HFFc6 (cell line): ENCODE data around the gene MEDAG. TPM values are rescaled to one million over a fixed set of nuclear protein-coding genes. Genes with fewer than 3 reads are reported as not detected.

Experiments used
- DNase-seq: peaks from one replicate; pipeline ENCODE4 v3.0.0-alpha.2; 2018
- H3K27ac Mint-ChIP-seq: 2 replicates; pipeline ENCODE4 v1.8.0; 2020; ENCODE audit warnings: mild to moderate bottlenecking, mixed read lengths
- H3K27me3 Mint-ChIP-seq: 2 replicates; pipeline ENCODE4 v1.8.0; 2021; ENCODE audit warnings: mild to moderate bottlenecking, moderate library complexity, mixed read lengths; ENCODE audit not compliant: insufficient read depth
- H3K36me3 Mint-ChIP-seq: 2 replicates; pipeline ENCODE4 v1.8.0; 2021; ENCODE audit warnings: low read depth, mixed read lengths
- H3K4me1 Mint-ChIP-seq: 2 replicates; pipeline ENCODE4 v1.8.0; 2020; ENCODE audit warnings: low read depth, mixed read lengths
- H3K4me3 Mint-ChIP-seq: 2 replicates; pipeline ENCODE4 v1.8.0; 2020; ENCODE audit warnings: mild to moderate bottlenecking, moderate library complexity, mixed read lengths
- H3K9me3 Mint-ChIP-seq: 2 replicates; pipeline ENCODE4 v1.8.0; 2020; ENCODE audit warnings: mild to moderate bottlenecking, mixed read lengths
- total RNA-seq, 6 experiments: library from RNA; stranded (reverse); fragmentation: NEBNext Ultra II Directional; extraction: Animal tissue kit (Norgen Biotek cat#: 25700); gene quantifications; 2 replicates in 1 of 6; 3 replicates in 5 of 6; pipeline ENCODE4 v1.2.3, GENCODE V29; 2021
- TF ChIP-seq, protein P1 (sequence below): fragments of 200-600 bp; sonication (generic); IDR thresholded peaks from 2 replicates; pipeline ENCODE4 v1.5.0; 2021; ENCODE audit warnings: antibody characterized with exemption, mild to moderate bottlenecking

MEDAG gene
- total RNA-seq, 6 experiments from 2014 or later, result 0.11 to 0.40 (median 0.33) TPM; not detected in 3

GRCh38 chr13:30870049-30870884 is 35.8 kb upstream of the MEDAG start:
- Mint-ChIP-seq H3K27me3 (no peaks in the 10 kb centered on the region; the same call in 1 of the 2 replicates), H3K27ac (peak overlapping the region; percentile 100), H3K9me3 (no peaks in the 10 kb centered on the region), H3K4me1 (peaks cover 85% of the 10 kb centered on the region), H3K36me3 (peaks cover 5% of the 10 kb centered on the region), H3K4me3 (peak overlapping the region; percentile 78)
- TF ChIP-seq, protein P1, sequence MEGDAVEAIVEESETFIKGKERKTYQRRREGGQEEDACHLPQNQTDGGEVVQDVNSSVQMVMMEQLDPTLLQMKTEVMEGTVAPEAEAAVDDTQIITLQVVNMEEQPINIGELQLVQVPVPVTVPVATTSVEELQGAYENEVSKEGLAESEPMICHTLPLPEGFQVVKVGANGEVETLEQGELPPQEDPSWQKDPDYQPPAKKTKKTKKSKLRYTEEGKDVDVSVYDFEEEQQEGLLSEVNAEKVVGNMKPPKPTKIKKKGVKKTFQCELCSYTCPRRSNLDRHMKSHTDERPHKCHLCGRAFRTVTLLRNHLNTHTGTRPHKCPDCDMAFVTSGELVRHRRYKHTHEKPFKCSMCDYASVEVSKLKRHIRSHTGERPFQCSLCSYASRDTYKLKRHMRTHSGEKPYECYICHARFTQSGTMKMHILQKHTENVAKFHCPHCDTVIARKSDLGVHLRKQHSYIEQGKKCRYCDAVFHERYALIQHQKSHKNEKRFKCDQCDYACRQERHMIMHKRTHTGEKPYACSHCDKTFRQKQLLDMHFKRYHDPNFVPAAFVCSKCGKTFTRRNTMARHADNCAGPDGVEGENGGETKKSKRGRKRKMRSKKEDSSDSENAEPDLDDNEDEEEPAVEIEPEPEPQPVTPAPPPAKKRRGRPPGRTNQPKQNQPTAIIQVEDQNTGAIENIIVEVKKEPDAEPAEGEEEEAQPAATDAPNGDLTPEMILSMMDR, result no peak
- peak; percentile 98 for DNase-seq

- H3K4me1 Mint-ChIP-seq, result peaks cover 78% of the 10 kb centered on the region
- TF ChIP-seq, protein P1, result no peak
- H3K4me3 Mint-ChIP-seq, result peak overlapping the region; percentile 78
- DNase-seq, result no peak
- H3K27ac Mint-ChIP-seq, result peak overlapping the region; percentile 100
- no peaks in the 10 kb centered on the region for H3K9me3 Mint-ChIP-seq
- peaks cover 5% of the 10 kb centered on the region for H3K36me3 Mint-ChIP-seq
- H3K27me3 Mint-ChIP-seq, result no peaks in the 10 kb centered on the region; the same call in 1 of the 2 replicates
Observed at GRCh38 chr13:30870916-30871587, 35.0 kb upstream of the MEDAG start.

GRCh38 chr13:30871588-30872275 is 34.3 kb upstream of the MEDAG start:
- peaks cover 78% of the 10 kb centered on the region for H3K4me1 Mint-ChIP-seq
- no peak for DNase-seq
- H3K27ac Mint-ChIP-seq, result peak overlapping the region; percentile 95

GRCh38 chr13:30872276-30872594 is 33.8 kb upstream of the MEDAG start:
- DNase-seq, result no peak
- H3K9me3 Mint-ChIP-seq, result no peaks in the 10 kb centered on the region
- H3K4me1 Mint-ChIP-seq, result peaks cover 78% of the 10 kb centered on the region
- no peaks in the 10 kb centered on the region; the same call in 1 of the 2 replicates for H3K27me3 Mint-ChIP-seq
- TF ChIP-seq, protein P1, result no peak
- 0 out of 2 replicates have a peak overlapping the region, but pooled peaks have one; percentile 64 for H3K4me3 Mint-ChIP-seq
- H3K36me3 Mint-ChIP-seq, result peaks cover 5% of the 10 kb centered on the region
- H3K27ac Mint-ChIP-seq, result peak overlapping the region; percentile 95

More at GRCh38 chr13:30871588-30872275, 34.3 kb upstream of the MEDAG start:
- TF ChIP-seq, protein P1, result no peak
- H3K4me3 Mint-ChIP-seq, result no peak overlapping the region
- H3K36me3 Mint-ChIP-seq, result peaks cover 5% of the 10 kb centered on the region
- H3K9me3 Mint-ChIP-seq, result no peaks in the 10 kb centered on the region
- H3K27me3 Mint-ChIP-seq, result no peaks in the 10 kb centered on the region; the same call in 1 of the 2 replicates

DNA sequence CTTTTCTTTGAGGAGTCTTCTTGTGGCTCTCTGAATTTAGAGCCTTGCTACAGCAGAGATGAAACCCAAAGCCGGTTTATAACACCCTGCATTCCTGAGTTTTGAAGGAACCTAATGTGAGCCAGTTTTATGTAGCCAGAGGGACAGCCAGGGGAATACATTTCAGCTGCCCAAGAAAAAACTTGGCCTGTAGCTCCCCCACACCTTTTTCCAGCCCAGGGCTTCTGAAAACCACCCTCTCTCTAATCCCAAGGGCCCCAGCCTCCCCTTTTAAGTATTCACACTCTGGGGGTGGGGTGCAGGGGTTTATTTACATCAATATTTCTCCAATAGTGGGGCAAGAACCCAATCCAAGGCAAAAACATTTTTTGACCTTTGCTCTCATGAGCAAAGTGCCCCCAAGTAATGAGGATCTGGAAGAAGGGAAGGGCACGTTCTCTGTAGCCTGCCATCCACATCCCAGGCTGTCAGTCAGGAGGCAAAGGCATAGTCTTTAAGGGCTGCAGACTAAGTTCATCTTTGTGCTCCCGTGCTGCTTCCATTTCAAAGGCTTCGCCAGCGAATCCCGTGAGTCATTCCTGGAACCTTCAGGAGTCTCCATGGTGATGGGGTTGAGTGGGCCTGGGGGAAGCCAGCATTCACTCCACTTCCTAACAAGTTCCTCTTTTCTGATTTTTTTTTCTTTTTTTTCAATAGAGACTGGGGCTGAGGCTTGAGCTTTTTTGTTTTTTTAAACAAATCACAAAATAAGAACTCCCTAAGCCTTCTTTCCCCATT is 33.2 kb upstream of the MEDAG start:
- TF ChIP-seq, protein P1, result no peak
- Mint-ChIP-seq H3K27me3 (no peaks in the 10 kb centered on the region; the same call in 1 of the 2 replicates), H3K9me3 (no peaks in the 10 kb centered on the region), H3K4me1 (peaks cover 81% of the 10 kb centered on the region), H3K27ac (peak overlapping the region; percentile 95), H3K36me3 (peaks cover 5% of the 10 kb centered on the region), H3K4me3 (peak overlapping the region; percentile 64)
- peak; percentile 79 for DNase-seq
